GM19397 (cell line): ENCODE measurements around the gene SOBP.

Source experiments
- ATAC-seq: cut with Tn5 transposase; IDR thresholded peaks from one replicate; pipeline ENCODE4 v1.9.1; 2021; ENCODE audit warnings: mild to moderate bottlenecking, moderate library complexity; ENCODE audit not compliant: unreplicated experiment

SOBP gene

DNA sequence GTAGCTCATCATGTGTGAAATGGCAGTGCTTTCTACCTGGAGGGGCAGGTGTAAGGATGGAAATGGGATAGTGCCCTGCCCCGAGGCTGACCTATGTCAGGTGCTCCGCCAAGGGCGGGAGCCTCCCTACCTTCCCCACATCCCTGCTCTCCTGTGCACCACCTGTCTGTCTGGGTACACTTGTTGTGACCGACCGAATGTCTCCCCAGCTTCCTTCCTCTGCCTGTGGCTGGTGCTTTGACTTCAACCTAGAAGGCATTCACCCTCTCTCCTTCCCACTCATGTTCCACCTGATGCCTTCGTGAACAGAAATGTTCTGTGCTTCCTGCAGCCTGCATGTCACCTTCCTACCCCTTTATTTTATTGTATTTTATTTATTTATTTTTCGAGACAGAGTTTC, 219.4 kb downstream of the SOBP start:
- ATAC-seq, result no peak
